Globus pallidus (tissue), 1 donor: Measurements from ENCODE around the gene SPRR2A.
"Not testable (repeated sequence)": the region's sequence is repeated elsewhere in the genome, so short reads cannot be mapped to it uniquely, and the experiment has no call there.

Experiments used
- DNase-seq: peaks from one replicate; pipeline ENCODE4 v3.0.0-alpha.2; 2015; ENCODE audit warnings: low spot score

Gene SPRR2A

DNA sequence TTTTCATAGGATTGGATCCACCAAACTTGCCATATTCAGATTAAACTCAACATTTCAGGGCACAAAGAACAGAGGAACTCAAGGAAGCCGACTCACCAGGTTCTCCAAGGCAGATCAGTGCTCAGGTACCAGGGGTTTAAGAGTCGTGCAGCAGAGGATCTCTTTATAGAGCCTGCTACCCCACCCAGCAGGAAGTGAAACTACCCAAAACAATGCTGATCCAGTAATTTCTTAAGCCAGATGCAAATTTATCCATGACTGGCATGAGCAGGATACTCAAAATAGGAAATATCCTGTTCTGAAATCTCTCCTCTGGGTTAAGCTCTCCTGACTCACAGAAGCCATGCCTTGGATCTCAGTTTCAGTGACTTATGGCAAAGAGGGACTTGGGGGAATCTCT is at the start of gene SPRR2A:
Gene SPRR2A (minus strand): TSS at position 138 of the 400 bp plus-strand sequence. CDS start 777 bp downstream, outside the sequence.
- DNase-seq: no peak

DNA sequence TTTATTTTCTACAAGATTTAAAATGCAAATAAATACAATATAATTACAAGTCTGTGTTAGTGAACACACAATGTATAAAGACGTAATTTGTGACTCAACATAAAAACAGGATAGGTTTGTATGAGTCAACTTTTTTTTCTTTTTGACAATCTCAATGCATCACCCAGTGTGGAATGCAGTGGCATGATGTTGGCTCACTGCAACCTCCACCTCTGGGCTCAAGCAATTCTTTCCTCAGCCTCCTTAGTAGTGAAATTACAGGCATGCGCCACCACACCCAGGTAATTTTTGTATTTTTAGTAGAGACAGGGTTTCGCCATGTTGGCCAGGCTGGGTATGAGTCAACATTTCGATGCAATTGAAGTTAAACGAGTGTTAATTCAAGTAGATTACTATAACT is 42.9 kb upstream of the SPRR2A start:
- no peak for DNase-seq

DNA sequence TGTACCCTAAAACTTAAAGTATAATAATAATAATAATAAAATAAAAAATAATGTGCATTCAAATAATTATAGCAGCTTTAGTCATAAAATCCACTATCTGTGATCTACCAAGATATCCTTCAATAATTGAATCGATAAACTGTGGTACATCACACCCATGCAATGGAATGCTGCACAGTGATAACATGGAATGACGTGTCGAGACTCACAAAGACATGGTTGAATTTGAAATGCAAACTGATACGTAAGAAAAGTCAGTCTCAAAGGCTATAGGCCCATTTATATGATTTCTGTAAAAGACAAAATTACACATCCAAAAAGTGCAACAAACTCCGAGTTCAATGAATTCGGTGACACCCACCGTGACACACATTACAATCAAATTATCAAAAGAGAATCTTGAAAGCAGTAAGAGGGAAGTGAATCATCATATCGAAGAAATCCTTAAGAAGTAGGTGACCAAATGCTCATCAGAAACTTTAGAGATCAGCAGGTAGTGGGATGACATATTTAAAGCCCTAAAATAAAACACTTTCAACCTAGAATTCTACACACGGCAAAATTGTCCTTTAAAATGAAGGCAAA is 42.2 kb upstream of the SPRR2A start:
- no peak for DNase-seq

DNA sequence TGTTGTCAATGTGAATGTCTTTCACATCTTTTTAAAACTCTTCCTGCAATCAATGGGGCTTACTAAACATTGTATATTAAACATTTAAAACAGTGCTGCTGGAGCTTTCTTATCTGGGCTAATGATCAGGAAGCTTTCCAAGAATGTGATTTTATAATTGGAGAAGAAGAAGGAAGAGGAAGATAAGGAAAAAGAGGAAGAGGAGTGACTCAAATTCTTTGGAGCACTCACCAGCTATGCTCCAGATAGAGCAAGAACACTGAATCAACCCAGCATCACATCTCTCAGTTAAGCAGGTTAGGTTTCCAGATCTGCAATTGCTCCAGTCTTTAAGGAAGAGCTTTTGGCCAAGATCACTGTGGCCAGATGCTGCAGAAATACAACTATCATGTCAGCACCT is 38.5 kb upstream of the SPRR2A start:
- DNase-seq: no peak

DNA sequence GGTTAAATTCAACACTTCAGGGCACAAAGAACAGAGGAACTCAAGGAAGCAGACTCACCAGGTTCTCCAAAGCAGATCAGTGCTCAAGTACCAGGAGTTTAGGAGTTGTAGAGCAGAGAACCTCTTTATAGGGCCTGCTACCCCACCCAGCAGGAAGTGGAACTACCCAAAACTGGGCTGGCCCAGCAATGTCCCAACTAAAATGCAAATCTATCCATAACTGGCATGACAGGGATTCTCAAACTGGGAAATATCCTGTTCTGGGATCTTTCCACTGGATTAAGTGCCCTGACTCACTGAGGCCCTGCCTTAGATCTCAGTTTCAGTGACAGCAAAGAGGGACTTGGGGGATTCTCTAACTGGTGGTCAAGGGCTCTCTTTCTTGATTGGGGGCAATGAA is 37.1 kb upstream of the SPRR2A start, which contains the start of gene SPRR2E:
Gene SPRR2E (minus strand): TSS at position 101 of the 400 bp plus-strand sequence. CDS start 775 bp downstream, outside the sequence.
- DNase-seq: no peak

DNA sequence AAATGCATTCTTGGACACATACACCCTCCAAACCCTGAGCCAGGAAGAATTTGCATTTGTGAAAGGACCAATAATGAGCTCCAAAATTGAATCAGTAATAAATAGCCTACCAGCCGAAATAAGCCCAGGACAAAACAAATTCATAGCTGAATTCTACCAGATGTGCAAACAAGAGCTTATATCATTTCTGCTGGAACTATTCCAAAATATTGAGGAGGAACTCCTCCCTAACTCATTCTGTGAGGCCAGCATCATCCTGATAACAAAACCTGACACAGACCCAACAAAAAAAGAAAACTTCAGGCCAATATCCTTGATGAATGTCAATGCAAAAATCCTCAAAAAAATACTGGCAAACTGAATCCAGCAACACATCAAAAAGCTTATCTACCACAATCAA is 30.3 kb upstream of the SPRR2A start:
- DNase-seq: no peak

DNA sequence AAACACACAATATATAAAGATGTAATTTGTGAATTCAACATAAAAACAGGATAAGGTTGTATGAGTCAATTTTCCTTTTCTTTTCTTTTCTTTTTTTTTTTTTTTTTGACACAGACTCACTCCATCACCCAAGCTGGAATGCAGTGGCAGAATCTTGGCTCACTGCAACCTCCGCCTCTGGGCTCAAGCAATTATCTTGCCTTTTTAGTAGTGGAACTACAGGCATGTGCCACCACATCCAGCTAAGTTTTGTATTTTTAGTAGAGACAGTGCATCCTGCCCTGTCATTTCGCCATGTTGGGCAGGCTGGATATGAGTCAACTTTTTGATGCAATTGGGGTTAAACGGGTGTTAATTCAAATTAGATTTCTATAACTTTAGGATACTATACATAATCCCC is 24.4 kb upstream of the SPRR2A start:
- no peak for DNase-seq

DNA sequence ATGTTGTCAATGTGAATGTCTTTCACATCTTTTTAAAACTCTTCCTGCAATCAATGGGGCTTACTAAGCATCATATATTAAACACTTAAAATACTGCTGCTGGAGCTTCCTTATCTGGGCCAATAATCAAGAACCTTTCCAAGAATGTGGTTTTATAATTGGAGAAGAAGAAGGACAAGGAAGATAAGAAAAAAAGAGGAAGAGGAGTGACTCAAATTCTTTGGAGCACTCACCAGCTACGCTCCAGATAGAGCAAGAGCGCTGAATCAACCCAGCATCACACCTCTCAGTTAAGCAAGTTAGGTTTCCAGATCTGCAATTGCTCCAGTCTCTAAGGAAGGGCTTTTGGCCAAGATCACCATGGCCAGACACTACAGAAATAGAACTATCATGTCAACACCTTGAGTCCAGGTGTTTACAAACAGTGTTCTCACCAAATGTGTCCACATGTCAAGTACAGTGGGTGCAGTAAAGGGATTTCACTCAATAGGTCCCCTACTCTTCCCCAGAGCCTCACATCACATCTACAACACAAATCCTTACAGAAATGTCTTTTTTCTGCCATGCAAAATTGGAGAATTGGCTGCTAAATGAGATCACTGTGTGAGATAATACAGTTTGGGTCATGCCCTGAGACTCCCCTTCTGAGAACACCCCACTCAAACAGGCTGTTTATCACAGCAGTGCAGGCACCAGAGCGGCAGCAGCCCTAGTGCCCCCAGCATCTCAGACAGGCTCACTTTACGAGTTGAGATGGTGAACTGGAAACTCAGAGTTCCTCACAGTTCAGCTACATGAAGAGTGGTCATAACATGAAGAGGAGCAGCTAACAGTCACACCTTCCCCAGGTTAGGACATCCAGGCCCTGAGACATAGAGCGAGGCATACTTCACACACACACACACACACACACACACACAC is 15.8 kb upstream of the SPRR2A start:
- DNase-seq: no peak

DNA sequence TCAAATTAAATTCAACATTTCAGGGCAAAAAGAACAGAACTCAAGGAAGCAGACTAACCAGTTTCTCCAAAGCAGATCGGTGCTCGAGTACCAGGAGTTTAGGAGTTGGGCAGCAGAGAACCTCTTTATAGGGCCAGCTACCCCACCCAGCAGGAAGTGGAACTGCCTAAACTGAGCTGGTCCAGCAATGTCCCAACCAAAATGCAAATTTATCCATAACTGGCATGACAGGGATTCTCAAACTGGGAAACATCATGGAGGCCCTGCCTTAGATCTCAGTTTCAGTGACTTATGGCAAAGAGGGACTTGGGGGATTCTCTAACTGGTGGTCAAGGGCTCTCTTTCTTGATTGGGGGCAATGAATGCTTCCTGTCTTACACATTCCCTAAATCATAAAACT is 14.2 kb upstream of the SPRR2A start, which contains the start of gene SPRR2B:
Gene SPRR2B (minus strand): TSS at position 101 of the 400 bp plus-strand sequence. CDS start 772 bp downstream, outside the sequence.
- no peak for DNase-seq

DNA sequence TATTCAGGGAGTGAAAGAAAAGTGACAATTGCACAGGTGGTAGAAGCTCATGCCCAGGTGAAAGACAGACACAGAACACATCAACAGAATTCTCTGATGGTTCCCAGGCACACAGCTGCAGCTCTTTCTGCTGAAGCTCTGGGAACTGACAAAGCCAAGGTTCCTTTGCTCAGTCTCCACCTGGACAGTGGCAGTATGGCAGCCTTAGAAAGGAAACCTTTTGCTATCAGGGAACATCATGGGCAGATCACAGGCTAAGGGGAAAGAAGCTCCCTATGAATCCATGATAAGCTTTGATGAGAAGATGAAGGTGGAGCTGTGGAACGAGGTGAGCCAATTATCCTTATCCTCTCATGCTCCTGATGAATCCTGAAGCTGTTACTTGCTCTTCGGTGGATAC is 12.9 kb upstream of the SPRR2A start:
- DNase-seq: no peak

DNA sequence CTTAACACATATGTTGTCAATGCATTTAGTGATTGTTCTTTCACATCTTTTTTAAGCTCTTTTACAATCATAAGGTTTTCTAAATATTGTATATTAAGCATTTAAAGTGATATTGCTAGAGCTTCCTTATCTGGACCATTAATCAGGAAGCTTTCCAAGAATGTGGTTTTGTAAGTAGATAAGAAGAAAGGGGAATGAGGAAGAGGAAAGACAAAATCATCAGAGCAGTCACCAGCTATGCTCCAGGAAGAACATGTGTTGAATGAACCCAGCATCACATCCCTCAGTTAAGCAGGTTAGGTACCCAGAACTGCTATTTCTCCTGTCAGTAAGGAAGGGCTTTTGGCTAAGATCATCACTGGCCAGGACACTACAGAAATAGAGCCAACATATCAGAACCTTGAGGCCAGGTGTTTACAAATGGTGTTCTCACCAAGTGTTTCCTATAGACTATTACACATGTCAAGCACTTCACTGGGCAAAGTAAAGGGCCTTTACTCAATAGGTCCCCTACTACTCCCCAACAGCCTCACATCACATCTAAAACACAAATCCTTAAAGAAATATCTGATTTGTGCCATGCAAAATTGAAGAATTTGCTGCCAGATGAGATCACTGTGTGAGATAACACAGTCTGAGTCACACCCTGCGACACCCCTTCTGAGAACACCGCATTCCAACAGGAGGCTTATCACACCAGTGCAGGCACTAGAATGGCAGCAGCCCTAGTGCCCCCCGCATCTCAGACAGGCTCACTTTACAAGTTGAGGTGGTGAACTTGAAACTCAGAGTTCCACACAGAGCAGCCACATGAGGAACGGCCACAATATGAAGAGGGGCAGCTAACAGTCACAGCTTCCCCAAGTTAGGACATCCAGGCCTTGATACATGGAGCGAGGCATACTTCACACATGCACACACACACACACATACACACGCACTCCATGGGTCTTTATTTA is 1.8 kb upstream of the SPRR2A start:
- DNase-seq: no peak

DNA sequence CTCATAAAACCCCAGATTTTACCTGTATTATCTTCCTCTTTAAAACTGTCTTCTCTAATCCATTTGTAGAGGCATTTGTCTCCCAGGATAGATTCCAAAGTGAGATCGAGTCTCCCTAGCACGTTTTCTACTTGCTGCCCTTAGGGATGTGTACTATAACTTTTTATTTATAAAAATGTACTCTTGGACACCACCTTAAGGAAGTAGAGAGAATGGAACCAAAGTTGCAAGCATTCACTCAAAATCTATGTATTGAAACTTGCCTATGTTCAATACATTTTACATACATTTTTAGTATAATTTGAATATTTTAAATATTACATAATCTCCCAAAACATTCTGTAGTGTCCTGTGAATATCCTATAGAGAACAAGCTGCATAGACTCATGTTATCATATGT is 842 bp upstream of the SPRR2A start:
- no peak for DNase-seq

DNA sequence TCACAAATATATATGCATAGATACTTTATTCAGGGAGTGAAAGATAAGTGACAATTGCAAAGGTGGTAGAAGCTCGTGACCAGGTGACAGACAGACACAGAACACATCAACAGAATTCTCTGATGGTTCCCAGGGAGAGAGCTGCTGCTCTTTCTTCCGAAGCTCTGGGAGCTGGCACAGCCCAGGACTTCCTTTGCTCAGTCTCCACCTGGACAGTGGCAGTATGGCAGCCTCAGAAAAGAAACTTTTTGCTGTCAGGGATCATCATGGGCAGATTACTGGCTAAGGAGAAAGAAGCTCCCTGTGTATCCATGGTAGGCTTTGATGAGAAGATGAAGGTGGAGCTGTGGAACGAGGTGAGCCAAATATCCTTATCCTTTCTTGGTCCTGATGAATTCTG is 1.2 kb downstream of the SPRR2A start:
- DNase-seq: not testable (repeated sequence)

DNA sequence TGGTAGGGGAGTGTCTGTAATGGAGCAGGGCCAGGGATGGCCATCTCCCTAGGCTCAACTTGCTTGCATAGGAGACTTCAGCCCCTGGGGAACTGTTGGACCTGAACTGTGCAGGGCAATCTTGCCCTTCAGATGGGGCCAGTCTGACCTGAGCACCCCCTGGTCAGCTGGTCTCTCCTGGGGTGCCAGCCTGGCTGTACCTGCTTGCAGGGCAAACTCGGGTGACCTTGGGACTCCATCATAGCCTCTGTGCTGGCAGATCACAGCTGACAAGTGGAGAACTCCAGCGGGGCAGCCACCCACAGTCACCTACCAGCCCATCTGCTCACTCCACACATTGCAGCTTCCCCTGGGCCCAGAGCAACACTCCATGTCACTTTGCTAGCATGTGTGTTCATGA is 8.1 kb downstream of the SPRR2A start:
- no peak for DNase-seq

DNA sequence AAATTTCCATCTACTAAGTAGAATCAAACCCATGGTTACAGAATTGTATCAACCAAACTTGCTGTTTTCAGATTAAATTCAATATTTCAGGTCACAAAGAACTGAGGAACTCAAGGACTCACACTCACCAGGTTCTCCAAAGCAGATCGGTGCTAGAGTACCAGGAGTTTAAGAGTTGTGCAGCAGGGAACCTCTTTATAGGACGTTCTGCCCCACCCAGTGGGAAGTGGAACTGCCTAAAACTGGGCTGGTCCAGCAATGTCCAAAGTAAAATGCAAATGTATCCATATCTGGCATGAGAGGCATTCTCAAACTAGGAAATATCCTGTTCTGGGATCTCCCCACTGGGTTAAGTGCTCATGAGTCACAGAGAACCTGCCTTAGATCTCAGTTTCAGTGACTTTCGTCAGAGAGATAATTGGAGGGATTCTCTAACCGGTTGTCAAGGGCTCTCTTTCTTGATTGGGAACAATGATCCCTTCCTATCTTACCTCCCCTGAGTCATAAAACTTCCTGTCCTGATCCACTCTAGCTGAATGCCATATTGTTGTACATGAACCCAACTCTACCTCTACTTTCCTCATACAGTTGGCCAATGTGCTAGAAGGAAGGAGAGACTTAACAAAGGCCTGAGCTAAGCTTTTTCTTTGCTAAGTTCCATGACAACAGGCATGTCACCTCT is 16.2 kb downstream of the SPRR2A start, which contains the start of gene SPRR2D:
Gene SPRR2D (minus strand): TSS at position 171 of the 682 bp plus-strand sequence. CDS start 774 bp downstream, outside the sequence.
- DNase-seq: no peak

DNA sequence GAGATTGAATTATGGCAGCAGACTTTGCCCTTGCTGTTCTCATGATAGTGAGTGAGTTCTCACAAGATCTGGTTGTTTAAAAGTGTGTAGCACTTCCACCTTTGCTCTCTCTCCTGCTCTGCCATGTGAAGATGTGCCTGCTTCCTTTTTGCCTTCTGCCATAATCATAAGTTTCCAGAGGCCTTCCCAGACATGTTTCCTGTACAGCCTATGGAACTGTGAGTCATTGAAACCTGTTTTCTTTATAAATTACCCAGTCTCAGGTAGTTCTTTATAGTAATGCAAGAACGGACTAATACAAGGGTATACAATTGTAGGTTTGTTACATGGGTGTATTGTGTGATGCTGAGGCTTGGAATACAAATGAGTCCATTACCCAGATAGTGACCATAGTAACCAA is 22.1 kb downstream of the SPRR2A start:
- DNase-seq: no peak

DNA sequence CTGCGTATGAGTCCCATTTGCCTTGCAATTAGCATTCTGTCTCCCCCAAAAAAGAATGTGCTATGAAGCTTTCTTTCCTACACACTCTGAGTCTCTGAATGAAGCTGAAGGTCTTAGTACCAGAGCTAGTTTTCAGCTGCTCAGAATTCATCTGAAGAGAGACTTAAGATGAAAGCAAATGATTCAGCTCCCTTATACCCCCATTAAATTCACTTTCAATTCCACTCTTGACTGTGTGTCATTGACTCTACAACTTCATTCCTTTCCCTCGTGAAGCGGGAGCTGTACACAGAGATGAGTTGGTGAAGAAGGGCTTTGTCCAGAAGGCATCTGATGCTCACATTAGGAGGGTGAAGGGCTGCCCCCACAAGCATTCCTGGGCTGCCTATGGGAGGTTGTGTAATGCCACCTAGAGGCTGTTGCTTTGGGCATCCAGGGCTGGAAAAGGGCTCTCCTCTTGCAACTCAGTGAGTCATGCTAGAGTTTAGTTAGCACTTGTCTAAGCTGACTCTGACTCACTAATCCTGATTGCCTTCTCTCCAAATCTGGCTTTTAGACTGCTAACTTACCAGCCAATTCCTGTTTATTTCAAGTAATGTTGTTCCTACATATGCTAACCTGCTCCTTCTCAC is 24.5 kb downstream of the SPRR2A start:
- DNase-seq: peak; percentile 49

DNA sequence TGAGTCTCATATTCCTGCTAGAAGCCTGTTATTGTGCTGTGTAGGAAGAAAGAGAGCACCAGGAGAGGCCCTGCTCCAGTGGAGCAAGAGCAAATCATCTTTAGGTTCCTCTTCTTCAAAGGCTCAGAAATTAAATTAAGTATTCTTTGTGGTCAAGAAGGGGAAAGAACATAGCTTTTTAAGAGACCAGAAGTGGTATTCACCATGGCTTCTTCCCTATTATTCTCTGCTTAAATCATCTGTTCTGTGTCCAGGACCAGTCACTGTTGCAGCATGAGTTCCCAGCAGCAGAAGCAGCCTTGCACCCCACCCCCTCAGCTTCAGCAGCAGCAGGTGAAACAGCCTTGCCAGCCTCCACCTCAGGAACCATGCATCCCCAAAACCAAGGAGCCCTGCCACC is 25.2 kb downstream of the SPRR2A start:
- no peak for DNase-seq

DNA sequence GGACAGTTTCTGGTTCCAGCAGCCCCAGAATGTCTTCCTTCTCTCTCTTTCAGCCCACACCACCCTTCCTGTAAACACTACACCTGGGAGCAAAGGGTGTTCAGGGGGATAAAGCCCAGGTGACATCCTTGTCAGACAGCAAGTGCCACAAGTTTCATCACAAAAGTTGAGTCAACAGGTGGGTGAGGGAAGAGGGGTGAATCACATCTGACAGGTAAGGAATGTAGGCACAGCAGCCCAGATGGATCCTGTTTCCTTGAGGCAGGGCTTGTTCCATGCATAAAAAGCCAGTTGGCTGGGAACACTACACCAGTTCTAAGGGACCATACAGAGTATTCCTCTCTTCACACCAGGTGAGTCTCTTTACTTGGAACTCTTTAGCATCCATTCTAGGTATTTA is 26.4 kb downstream of the SPRR2A start, which contains the start of gene SPRR1B:
Gene SPRR1B (plus strand): TSS at position 309 of the 400 bp plus-strand sequence. CDS start 1,143 bp downstream, outside the sequence.
- no peak for DNase-seq

DNA sequence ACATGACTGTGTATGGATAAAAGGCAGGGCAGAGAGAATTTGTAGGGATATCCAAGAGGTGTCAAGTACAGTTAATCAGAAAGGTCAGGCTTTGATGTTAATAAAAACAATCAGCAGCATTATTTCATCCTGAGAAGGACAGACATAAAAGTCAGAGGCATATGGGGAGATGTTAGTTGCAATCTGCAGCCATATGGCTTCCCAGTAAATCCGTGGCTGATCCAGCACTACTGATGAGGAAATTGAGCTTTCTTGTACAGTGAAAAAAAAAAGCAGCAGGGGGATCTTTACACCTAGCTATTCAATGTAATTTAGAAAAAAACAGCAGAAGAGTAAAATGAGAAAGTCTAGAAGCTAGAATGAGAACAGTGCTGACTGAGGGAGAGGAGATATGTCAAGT is 28.5 kb downstream of the SPRR2A start:
- DNase-seq: no peak

DNA sequence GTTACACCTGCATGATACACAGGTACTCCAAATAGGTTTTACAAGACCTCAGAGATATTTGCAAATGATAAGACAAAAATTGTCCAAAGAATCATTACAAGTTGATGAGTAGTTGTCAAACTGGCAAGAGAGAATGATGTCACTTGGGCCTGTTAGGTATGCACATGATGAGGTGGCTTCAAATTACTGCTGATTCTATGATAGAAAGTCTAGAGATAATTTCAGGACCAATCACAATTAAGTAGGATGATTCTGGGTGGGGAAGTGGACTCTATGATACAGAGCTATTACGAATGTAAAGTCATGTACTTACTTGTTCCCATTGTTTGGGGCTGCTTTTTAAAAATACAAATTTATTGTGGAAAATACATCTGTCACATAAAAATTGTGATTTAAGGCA is 31.5 kb downstream of the SPRR2A start:
- no peak for DNase-seq
